SU-DHL-6 (cell line): ENCODE measurements around the gene IFNG-AS1.

ENCODE experiments used
- H2AFZ ChIP-seq: fragments of 200-600 bp; sonication (generic); 2 replicates; pipeline ENCODE4 v1.6.1; 2014; ENCODE audit warnings: low read depth, mild to moderate bottlenecking, moderate library complexity, mixed read lengths, antibody characterized with exemption, low read length; ENCODE audit not compliant: severe bottlenecking
- H3F3A ChIP-seq: fragments of 200-600 bp; shearing (Covaris generic); 2 replicates; pipeline ENCODE4 v1.6.0; 2016; ENCODE audit warnings: antibody characterized with exemption, mild to moderate bottlenecking; ENCODE audit not compliant: insufficient read depth
- H3K27ac ChIP-seq: fragments of 200-600 bp; sonication (generic); 2 replicates; pipeline ENCODE4 v1.5.1; 2016; ENCODE audit warnings: low read depth, mild to moderate bottlenecking, low read length, moderate library complexity, mixed read lengths
- H3K27me3 ChIP-seq: fragments of 200-600 bp; sonication (generic), shearing (Covaris generic); 2 replicates; pipeline ENCODE4 v1.6.0; 2014; ENCODE audit warnings: mild to moderate bottlenecking, low read length
- H3K36me3 ChIP-seq: fragments of 200-600 bp; sonication (generic); 2 replicates; pipeline ENCODE4 v1.6.1; 2014; ENCODE audit warnings: mild to moderate bottlenecking, low read length, mixed read lengths
- H3K4me2 ChIP-seq: fragments of 300-600, 200-600 bp; shearing (Covaris generic), sonication (generic); 2 replicates; pipeline ENCODE4 v1.6.0; 2014; ENCODE audit warnings: low read length, low read depth, mild to moderate bottlenecking; ENCODE audit not compliant: poor library complexity, severe bottlenecking
- H3K4me3 ChIP-seq: fragments of 200-600 bp; sonication (generic); 2 replicates; pipeline ENCODE4 v1.5.1; 2014; ENCODE audit warnings: antibody characterized with exemption, low read length, mild to moderate bottlenecking, mixed read lengths; ENCODE audit not compliant: insufficient read depth, poor library complexity, severe bottlenecking
- H3K79me2 ChIP-seq: fragments of 200-600 bp; sonication (generic); 2 replicates; pipeline ENCODE4 v1.6.1; 2014; ENCODE audit warnings: mild to moderate bottlenecking, low read length, moderate library complexity; ENCODE audit not compliant: insufficient read depth
- H3K9ac ChIP-seq: fragments of 200-600 bp; sonication (generic); 2 replicates; pipeline ENCODE4 v1.7.0; 2014; ENCODE audit warnings: mild to moderate bottlenecking, low read length
- H3K9me2 ChIP-seq: fragments of 200-600 bp; sonication (generic); replicated peaks from 2 replicates; pipeline ENCODE4 v1.6.1; 2014; ENCODE audit warnings: low read length; ENCODE audit not compliant: insufficient read depth
- H3K9me3 ChIP-seq: fragments of 200-600 bp; sonication (generic); 2 replicates; pipeline ENCODE4 v1.6.1; 2014; ENCODE audit warnings: low read length, mixed read lengths; ENCODE audit not compliant: insufficient read depth
- H4K20me1 ChIP-seq: fragments of 200-600 bp; sonication (generic); 2 replicates; pipeline ENCODE4 v1.6.1; 2014; ENCODE audit warnings: low read depth, mild to moderate bottlenecking, antibody characterized with exemption, low read length, moderate library complexity, mixed read lengths
- CTCF ChIP-seq: fragments of 200-600 bp; sonication (generic); IDR thresholded peaks from one replicate; pipeline ENCODE4 v1.5.1; 2017; ENCODE audit warnings: antibody characterized with exemption, mild to moderate bottlenecking, low read length, moderate library complexity; ENCODE audit not compliant: insufficient read depth, poor library complexity, severe bottlenecking
- EZH2phosphoT487 ChIP-seq: fragments of 200-600 bp; sonication (generic), shearing (Covaris generic); conservative IDR thresholded peaks from 2 replicates; pipeline ENCODE4 v1.6.1; 2018; ENCODE audit warnings: mild to moderate bottlenecking, antibody characterized with exemption, low read length, moderate library complexity, mixed read lengths

Gene IFNG-AS1

GRCh38 chr12:68011206-68011881 lies 22.1 kb downstream of the IFNG-AS1 start:
- no peaks in the 10 kb centered on the region for H3K27me3 ChIP-seq
- H4K20me1 ChIP-seq = no peaks in the 10 kb centered on the region
- H3K9me2 ChIP-seq = no peaks in the 10 kb centered on the region
- no peaks in the 10 kb centered on the region for H3F3A ChIP-seq
- H3K27ac ChIP-seq = peak overlapping the region; percentile 10; the same call in 1 of the 2 replicates
- no peak for TF ChIP-seq CTCF
- no peak for TF ChIP-seq EZH2phosphoT487
- H3K4me3 ChIP-seq = no peak overlapping the region
- no peaks in the 10 kb centered on the region for H3K9me3 ChIP-seq
- H2AFZ ChIP-seq = no peak overlapping the region
- no peaks in the 10 kb centered on the region for H3K79me2 ChIP-seq
- H3K36me3 ChIP-seq = peaks cover 32% of the 10 kb centered on the region
- H3K4me2 ChIP-seq = peak overlapping the region; percentile 23
- H3K9ac ChIP-seq = no peak overlapping the region

- Histone ChIP-seq H2AFZ (no peak overlapping the region), H3K9me2 (no peaks in the 10 kb centered on the region), H3K36me3 (peaks cover 28% of the 10 kb centered on the region), H3K79me2 (no peaks in the 10 kb centered on the region), H3K4me3 (no peak overlapping the region), H3K4me2 (peak overlapping the region; percentile 23), H3F3A (no peaks in the 10 kb centered on the region), H3K9me3 (no peaks in the 10 kb centered on the region), H4K20me1 (no peaks in the 10 kb centered on the region), H3K27me3 (no peaks in the 10 kb centered on the region), H3K27ac (peak overlapping the region; percentile 2; the same call in 1 of the 2 replicates), H3K9ac (no peak overlapping the region)
- TF ChIP-seq EZH2phosphoT487 (no peak), CTCF (no peak)
Measured at GRCh38 chr12:68011882-68012207, 22.6 kb downstream of the IFNG-AS1 start.

GRCh38 chr12:68012712-68013111 lies 23.5 kb downstream of the IFNG-AS1 start:
- Histone ChIP-seq H3K9me3 (no peaks in the 10 kb centered on the region), H3F3A (no peaks in the 10 kb centered on the region), H3K9me2 (no peaks in the 10 kb centered on the region), H3K9ac (no peak overlapping the region), H3K4me3 (no peak overlapping the region), H3K36me3 (peaks cover 23% of the 10 kb centered on the region; the same call in 1 of the 2 replicates), H3K27me3 (no peaks in the 10 kb centered on the region), H2AFZ (no peak overlapping the region), H4K20me1 (no peaks in the 10 kb centered on the region), H3K4me2 (peak overlapping the region; percentile 23), H3K79me2 (no peaks in the 10 kb centered on the region), H3K27ac (peak overlapping the region; percentile 24; the same call in 1 of the 2 replicates)
- no peak for TF ChIP-seq CTCF
- no peak for TF ChIP-seq EZH2phosphoT487
